GM18498 (cell line): ENCODE results near the gene TMEM81.

Experiments used
- ATAC-seq: cut with Tn5 transposase; IDR thresholded peaks from one replicate; pipeline ENCODE4 v1.9.1; 2021; ENCODE audit warnings: mild to moderate bottlenecking, moderate library complexity; ENCODE audit not compliant: unreplicated experiment

The TMEM81 gene

GRCh38 chr1:205061227-205061626 lies 23.0 kb downstream of the TMEM81 start:
- ATAC-seq, result no peak

- no peak for ATAC-seq
These were observed 23.5 kb downstream of the TMEM81 start for GRCh38 chr1:205060746-205061145.

- ATAC-seq, result no peak
These were observed 24.6 kb downstream of the TMEM81 start for GRCh38 chr1:205059660-205060059.

GRCh38 chr1:205058853-205059252 lies 25.4 kb downstream of the TMEM81 start:
- ATAC-seq, result no peak

GRCh38 chr1:205057808-205058575 lies 26.3 kb downstream of the TMEM81 start:
- no peak for ATAC-seq

GRCh38 chr1:205056956-205057568 lies 27.2 kb downstream of the TMEM81 start:
- no peak for ATAC-seq

GRCh38 chr1:205056188-205056611 lies 28.1 kb downstream of the TMEM81 start:
- ATAC-seq, result no peak

- no peak for ATAC-seq
These were observed 30.2 kb downstream of the TMEM81 start for GRCh38 chr1:205054013-205054412.

GRCh38 chr1:205053296-205053695 lies 31.0 kb downstream of the TMEM81 start:
- no peak for ATAC-seq

- no peak for ATAC-seq
These were observed 31.6 kb downstream of the TMEM81 start for GRCh38 chr1:205052690-205053089.

GRCh38 chr1:205049479-205049878 lies 34.8 kb downstream of the TMEM81 start:
- ATAC-seq, result no peak

- ATAC-seq, result no peak
These were observed 35.9 kb downstream of the TMEM81 start for GRCh38 chr1:205048382-205048781.

- ATAC-seq, result no peak
These were observed 36.5 kb downstream of the TMEM81 start for GRCh38 chr1:205047764-205048231.

- ATAC-seq, result no peak
These were observed 37.4 kb downstream of the TMEM81 start for GRCh38 chr1:205046870-205047269.

GRCh38 chr1:205045146-205045545 lies 39.1 kb downstream of the TMEM81 start:
- ATAC-seq, result no peak

- ATAC-seq, result no peak
These were observed 39.5 kb downstream of the TMEM81 start for GRCh38 chr1:205044741-205045140.

- no peak for ATAC-seq
These were observed 40.4 kb downstream of the TMEM81 start for GRCh38 chr1:205043866-205044265.

- no peak for ATAC-seq
These were observed 41.1 kb downstream of the TMEM81 start, which contains the start of gene CNTN2 for GRCh38 chr1:205042911-205043806. Gene CNTN2, plus strand, starts transcription at chr1:205043212. Its CDS starts 9,974 bp downstream, at chr1:205053186.

GRCh38 chr1:205041998-205042910 lies 42.0 kb downstream of the TMEM81 start:
- no peak for ATAC-seq
